Ovary (tissue), 3 donors: Measurements from ENCODE around the gene CASP7.

Experiments used
- EP300 ChIP-seq: sonication (generic); formaldehyde crosslinking; IDR thresholded peaks from one replicate; pipeline ENCODE4 v1.6.1; 2017; ENCODE audit warnings: antibody characterized with exemption
- TF ChIP-seq, protein P1 (sequence below), 3 donors: fragments of 450-650 bp in 2 of 3; fragments of 200-600 bp in 1 of 3; IDR thresholded peaks; one replicate each; pipeline versions ENCODE4 v1.5.1 to v1.8.0; 2016 to 2022; ENCODE audit warnings: antibody characterized with exemption in 3 of 3, mild to moderate bottlenecking in 1 of 3
- donor health status: DM: no; HTN: no; CAD: no.

DNA sequence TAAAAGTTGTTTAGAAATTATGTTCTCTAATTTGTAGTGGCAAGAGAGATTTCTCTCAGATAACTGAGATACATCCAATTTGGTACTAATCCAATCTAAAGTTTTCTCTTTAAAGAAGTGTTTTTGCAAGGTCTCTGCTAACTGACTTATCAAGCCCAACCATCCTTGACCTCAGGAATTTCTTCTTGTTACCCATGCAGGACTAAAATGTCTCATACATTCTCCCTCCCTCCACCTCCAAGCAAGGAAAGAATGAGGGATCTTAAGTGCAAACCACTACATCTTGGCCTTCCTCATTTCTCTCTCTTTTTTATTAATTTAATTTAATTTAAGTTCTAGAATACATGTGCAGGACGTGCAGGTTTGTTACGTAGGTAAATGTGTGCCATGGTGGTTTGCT is 28.7 kb upstream of the CASP7 start:
- TF ChIP-seq EP300: no peak
- TF ChIP-seq, protein P1, sequence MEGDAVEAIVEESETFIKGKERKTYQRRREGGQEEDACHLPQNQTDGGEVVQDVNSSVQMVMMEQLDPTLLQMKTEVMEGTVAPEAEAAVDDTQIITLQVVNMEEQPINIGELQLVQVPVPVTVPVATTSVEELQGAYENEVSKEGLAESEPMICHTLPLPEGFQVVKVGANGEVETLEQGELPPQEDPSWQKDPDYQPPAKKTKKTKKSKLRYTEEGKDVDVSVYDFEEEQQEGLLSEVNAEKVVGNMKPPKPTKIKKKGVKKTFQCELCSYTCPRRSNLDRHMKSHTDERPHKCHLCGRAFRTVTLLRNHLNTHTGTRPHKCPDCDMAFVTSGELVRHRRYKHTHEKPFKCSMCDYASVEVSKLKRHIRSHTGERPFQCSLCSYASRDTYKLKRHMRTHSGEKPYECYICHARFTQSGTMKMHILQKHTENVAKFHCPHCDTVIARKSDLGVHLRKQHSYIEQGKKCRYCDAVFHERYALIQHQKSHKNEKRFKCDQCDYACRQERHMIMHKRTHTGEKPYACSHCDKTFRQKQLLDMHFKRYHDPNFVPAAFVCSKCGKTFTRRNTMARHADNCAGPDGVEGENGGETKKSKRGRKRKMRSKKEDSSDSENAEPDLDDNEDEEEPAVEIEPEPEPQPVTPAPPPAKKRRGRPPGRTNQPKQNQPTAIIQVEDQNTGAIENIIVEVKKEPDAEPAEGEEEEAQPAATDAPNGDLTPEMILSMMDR (IDR thresholded peaks at IDR 0.05): no peak
